C4-2B (cell line): Measurements from ENCODE around the gene KRT3.

Experiments
- H3K27ac ChIP-seq: fragments of 450-650 bp; 2 replicates; pipeline ENCODE4 v1.5.1; 2017
- ZFX ChIP-seq: fragments of 450-650 bp; IDR thresholded peaks from 2 replicates; pipeline ENCODE4 v1.6.1; 2017
- TF ChIP-seq, protein P1 (sequence below): fragments of 450-650 bp; conservative IDR thresholded peaks from 2 replicates; pipeline ENCODE4 v1.5.1; 2017; ENCODE audit warnings: mild to moderate bottlenecking

KRT3 gene

DNA sequence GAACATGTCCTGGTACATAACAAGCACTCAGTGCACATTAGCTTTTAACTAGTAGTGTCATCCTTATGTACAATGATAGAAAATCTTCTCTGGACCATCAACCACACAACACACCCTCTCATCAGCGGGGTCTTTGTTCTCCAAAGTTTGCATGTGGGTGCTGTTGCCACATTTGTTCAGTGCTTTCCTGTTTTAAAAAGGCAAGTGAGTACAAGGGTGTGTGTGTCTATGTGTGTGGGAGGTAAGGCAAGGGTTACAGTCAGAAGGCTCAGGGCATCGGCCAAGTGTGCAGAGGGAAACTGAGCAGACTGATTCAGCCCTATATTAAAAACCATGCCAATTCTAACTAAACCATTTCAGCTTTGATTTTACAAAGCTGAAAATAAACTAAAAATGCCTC, 36.7 kb downstream of the KRT3 start:
- no peak overlapping the region for H3K27ac ChIP-seq
- TF ChIP-seq ZFX = no peak
- TF ChIP-seq, protein P1, sequence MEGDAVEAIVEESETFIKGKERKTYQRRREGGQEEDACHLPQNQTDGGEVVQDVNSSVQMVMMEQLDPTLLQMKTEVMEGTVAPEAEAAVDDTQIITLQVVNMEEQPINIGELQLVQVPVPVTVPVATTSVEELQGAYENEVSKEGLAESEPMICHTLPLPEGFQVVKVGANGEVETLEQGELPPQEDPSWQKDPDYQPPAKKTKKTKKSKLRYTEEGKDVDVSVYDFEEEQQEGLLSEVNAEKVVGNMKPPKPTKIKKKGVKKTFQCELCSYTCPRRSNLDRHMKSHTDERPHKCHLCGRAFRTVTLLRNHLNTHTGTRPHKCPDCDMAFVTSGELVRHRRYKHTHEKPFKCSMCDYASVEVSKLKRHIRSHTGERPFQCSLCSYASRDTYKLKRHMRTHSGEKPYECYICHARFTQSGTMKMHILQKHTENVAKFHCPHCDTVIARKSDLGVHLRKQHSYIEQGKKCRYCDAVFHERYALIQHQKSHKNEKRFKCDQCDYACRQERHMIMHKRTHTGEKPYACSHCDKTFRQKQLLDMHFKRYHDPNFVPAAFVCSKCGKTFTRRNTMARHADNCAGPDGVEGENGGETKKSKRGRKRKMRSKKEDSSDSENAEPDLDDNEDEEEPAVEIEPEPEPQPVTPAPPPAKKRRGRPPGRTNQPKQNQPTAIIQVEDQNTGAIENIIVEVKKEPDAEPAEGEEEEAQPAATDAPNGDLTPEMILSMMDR = no peak

DNA sequence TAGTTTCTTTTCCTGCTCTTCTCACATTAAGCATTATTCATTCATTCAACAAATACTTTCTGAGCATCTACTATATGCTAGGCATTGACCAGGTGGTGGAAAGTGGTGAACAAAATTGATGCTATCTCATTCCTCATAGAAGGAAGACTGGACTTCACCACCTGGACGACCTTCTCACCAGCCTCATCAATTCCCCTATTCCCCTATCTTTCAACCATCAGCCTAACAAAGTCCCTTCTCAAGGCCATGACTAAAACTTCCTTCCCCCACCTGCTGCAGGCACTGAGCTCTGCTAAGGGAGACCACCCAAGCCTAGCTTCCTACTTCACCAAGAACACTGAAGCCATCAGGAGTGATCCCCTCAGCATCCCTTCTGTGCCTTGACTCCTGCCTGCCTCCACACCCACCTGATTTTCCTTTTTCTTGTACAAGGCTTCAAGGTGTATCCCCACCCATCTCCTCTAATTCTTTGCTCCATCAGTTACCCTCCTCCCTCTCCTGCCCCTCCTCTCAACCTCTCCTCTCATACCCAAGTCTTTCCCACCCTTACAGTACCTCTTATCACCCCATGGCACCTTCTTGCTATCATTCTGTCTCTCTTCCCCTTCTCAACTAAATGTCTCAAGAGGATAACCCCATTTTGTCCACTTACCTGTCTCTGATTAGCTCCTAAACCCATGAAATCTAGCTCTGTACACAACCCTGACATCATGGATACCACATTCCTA, 38.3 kb downstream of the KRT3 start:
- H3K27ac ChIP-seq = no peak overlapping the region
- TF ChIP-seq, protein P1 = no peak
- TF ChIP-seq ZFX = no peak

DNA sequence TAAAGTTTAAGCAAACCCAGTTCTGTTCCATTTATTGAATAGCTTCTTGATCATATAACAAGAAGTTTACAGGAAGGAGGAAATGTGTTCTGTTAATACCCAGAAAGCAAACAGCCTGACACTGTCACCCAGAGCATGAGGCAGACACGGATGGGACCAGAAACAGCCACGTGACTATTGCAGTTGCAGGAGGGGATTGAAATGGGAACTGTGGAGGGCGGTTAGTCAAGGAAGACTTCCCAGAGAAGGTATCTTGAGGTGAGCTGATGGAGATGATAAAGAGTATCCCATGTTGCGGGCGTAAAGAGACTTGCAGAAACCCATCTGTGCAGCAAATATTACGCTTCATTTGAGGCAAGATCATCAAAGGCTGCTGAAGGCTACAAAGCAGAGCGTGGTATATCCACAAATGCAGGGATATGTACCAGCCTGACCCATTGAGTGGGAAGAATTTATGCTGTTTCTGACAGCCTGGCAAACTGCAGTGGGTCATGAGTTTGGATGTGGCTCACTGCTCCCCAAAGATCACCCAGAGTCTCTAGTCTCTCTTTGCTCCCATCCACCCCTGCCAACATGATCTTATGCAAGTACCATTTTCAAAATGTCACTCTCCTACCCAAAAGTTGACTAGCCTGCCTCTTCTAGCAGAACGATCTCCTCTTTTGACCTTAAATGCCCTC, 39.5 kb downstream of the KRT3 start:
- TF ChIP-seq, protein P1 = no peak
- TF ChIP-seq ZFX = no peak
- no peak overlapping the region for H3K27ac ChIP-seq

DNA sequence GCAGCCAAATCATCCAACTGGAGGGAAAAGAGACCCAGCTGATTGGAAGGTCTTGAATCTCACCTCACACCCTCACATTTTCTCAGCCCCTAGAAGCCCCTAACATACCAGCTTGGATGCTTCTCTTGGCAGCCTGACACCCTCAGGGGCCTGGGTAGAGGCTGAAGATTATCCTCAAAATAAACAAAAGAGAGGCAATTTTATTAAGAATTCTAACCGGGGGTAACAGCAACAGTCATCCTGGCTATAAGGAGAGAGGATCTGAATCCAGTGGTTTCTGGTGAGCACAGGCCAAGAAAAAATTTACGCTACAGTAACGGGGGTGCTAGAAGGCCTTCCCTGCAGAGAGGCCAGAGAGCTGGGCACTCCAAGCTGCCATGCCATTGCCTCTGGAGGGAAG, 40.4 kb downstream of the KRT3 start:
- H3K27ac ChIP-seq = no peak overlapping the region
- TF ChIP-seq ZFX = no peak
- TF ChIP-seq, protein P1 = no peak

DNA sequence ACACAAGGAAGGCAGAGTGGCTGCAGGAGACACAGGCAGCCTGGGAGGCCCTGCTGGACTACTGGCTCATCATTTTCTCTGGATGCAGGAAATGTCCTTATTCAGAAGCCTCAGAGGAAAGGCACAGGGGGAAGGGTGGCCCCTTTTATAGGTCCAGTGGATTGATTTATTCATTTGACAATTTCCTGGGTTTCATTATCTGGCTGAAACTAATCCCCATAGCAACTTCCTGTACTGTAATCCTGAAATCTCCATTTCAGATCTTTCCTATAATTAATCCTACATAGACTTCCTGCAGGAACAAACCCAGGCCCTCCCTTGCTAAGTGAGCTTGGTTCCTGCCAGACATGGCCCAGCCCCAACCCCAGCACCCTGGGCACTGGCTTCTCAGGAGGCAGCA, 41.8 kb downstream of the KRT3 start:
- no peak overlapping the region for H3K27ac ChIP-seq
- no peak for TF ChIP-seq ZFX
- TF ChIP-seq, protein P1 = no peak

DNA sequence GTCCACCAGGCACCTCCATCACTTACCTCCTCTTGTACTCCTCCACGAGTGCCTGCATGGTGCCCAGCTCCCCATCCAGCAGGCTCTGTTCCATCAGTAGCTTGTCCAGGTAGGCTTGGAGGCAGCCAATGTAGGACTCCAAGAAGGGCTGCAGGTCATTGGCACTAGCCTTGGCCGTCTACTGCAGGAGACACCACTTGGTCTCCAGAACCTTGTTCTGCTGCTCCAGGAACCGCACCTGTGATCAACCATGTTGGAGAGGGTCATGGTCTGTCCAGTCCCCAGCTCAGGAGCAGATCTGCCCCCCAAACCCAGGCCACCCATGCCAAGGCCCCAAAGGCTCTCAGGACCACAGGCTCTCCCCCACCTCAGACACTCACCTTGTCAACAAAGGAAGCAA, 42.6 kb downstream of the KRT3 start:
- no peak for TF ChIP-seq ZFX
- TF ChIP-seq, protein P1 = no peak
- no peak overlapping the region for H3K27ac ChIP-seq

DNA sequence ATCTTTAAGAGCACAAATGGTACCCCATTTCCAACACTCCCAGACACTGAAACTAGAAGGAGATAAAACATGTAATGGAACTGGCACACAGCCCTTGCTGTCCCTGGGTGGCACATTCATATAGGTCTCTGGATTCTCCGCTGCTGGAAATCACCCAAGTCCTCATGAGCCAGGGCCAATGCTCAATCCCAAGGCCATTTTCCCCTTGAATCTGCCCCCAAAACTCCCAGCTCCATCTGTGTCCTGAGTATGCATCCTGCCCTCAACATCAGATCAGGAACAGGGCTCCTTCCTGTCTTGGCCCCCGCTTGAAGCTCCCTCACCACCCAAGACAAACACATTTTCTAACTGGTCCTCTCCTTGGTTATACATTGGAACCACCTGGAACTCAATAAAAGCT, 43.4 kb downstream of the KRT3 start:
- H3K27ac ChIP-seq = no peak overlapping the region
- TF ChIP-seq ZFX = no peak
- TF ChIP-seq, protein P1 = no peak
